SW480 (cell line): ENCODE results near the gene CDH20.

Source experiments
- DNase-seq: peaks from one replicate; pipeline ENCODE4 v3.0.0-alpha.2; 2016; ENCODE audit warnings: low spot score

CDH20 gene

DNA sequence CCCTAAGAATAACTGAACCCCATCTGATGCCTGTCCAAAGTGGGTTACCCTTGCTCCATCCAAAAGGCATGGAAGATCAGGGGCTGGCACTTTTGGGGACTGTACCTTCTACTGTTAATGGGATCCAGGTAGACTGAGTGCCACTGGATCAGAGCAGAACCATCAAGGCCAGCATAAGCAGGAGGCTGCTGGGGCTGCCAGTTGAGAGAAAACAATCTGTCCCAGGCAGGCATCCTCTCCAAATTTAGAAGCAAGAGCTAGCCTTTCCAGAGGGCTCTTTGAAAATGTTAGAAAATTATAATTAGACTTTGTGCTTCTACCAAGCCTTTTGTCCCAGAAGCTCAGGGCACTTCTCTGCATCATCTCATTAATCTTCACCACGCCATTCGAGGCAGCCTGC lies 245.6 kb downstream of the CDH20 start:
- no peak for DNase-seq

DNA sequence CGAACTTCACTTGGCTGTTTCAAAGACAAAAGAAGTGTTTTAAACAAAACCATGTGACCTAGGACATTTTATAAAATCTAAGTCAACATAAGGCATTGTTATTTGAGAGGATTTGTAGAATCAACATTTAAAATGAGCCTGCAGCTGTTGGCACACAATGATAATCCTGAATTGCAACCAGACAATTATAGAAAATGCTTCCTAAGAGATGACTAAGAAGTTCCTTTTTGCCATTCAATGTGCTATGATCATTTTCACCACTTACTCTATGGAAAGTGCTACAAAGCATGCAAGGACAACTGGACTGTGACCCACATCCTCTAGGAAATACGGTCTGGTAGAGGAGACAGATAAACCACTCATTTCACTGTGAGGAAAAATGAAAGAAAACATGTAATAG lies 246.4 kb downstream of the CDH20 start:
- no peak for DNase-seq

DNA sequence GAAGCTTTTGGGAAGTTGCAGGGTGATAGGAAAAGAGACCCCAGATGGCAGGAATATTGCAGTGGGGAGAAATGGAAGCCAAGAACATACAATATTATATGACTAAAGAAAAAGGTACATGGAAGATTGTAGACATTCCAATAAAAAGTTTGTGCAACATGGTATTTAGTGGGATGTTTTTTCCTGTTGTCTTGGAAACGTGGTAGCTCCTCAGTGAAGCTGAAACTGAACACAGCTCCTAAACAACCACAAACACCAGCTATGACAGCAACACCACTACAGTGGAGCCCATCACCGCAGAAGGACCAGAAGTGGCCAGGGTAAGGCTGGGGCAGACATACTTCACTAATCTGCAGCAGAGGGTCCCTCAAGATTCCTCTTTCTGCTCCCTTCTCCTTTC lies 246.8 kb downstream of the CDH20 start:
- DNase-seq, result no peak

DNA sequence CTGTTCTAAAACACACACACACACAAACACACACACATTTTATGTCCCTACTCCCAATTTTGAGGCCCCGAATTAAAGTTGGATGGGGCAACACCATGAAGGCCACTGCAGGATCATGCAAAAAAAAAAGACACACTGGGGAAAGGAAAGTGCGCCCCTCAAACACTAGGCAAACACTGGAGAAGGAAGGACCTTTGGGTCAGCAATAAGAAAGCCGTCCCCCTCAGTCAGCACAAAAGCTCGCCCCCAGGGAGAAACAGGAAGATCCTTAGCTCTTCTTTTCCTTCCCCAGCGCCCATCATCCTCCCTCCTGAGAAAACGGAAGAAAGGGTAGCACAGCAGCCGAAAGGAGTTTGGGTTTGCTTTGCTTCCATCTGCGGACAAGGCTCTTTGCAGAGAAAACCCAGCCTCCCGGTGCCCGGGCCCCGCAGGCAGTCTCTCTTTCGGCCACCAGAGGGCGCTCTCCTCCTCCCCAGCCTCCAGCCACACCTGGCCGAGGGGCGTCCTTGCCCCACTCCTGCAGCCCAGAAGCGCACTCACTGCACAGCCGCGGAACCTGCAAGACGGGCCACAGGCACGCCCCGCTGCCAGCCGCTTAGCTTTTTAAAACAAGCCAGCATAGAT lies 248.5 kb downstream of the CDH20 start:
- peak; percentile 25 for DNase-seq

DNA sequence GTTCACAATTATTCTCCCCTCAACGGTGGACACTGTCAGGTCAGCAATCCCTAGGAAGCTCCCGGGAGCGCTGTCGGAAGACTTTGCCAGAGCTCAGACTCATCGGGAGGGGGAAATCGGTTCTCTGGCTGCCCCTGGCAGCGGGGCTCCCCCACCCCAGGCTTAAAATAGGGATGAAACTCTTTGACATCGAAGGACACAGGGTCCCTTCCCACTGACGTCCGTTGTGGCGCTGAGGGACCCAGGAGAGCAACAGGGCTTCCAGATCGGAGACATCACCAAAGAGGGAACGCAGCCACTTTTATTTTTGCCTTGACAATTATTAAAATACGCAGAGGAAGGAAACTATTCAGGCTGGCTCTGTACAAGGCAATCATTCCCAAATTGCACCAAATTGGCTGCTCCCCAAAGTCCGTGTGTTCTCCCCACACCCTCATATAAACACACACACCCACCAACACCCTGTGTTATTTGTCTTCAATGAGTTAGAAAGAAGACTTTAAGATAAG lies 249.0 kb downstream of the CDH20 start:
- DNase-seq, result no peak

DNA sequence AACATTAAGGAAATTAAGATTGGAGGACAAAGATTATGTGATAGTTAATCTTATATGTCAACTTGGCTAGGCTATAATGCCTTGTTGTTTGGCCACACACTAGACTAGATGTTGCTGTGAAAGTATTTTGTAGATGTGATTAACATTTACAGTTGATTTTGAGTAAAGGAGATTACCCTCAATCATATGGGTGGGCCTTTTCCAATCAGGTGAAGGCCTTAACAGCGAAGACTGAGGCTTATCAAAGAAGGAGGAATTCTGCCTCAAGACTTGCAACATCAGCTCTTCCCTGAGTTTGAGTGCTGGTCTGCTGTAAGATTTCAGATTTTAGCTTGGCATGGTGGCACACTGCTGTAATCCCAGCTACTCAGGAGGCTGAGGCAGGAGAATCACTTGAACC lies 250.3 kb downstream of the CDH20 start:
- no peak for DNase-seq

DNA sequence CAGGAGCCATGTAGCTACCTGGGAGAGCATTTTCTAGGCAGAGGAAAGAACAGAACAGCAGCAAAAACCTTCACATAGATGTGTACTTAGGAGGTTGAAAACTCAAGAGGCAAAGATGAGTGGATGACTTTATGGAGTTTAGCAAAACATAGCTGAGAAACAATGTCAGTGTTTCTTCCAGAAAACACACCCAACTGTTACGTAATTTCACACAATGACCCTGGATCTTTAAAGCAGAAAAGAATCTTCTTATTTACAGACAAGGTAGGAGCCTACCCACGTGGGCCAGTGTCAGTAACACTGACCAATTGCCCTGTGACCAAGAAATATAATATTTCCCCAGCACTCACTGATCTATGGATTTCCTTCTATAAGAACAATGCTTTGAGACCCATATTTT lies 254.6 kb downstream of the CDH20 start:
- DNase-seq, result no peak

DNA sequence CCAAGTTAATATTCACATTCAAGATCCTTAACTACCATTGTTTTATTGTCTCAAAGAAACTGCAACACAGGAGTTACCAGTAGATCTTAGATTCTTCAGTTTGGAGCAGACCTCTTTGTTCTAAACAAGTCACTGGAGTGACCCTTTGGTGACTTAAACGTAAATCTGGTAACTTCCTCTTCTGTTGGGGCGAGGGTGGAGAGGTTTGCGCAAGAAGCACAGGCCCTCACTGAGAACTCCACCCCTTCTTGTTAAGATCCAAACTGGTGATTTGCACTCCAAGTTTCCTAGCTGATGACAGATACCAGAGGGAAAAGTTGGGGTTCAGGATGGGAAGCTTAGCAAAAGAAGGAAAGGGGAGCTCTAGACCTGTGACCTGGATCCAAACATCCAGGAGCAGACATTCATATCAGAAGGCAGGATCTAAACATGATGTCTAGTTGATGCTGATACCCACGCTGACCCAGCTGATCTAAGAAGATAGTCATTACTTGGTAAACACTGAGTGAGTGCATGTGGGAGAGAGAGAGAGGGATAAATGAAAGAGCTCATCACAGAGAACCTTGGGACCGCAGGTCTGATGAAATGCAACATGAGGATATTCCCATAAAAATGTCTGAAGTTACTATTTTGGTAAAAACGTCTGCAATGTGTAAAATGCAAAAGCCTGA lies 256.0 kb downstream of the CDH20 start:
- no peak for DNase-seq

DNA sequence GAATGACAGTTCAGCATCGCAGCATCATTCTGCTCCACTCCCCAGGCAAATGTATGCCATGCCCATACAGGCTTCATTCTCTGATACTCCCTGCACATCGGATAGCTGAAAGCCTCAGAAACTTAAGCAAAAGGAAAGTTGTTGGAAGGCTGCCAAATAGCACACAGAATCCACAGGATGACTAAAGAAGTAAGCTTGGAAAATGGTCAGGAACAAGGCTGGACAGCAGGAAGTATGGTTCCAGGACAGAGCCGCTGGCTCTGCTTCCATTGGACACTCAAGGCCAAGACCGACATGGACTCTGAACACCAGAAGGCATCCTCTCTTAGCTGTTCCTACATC lies 256.5 kb downstream of the CDH20 start:
- DNase-seq, result no peak

DNA sequence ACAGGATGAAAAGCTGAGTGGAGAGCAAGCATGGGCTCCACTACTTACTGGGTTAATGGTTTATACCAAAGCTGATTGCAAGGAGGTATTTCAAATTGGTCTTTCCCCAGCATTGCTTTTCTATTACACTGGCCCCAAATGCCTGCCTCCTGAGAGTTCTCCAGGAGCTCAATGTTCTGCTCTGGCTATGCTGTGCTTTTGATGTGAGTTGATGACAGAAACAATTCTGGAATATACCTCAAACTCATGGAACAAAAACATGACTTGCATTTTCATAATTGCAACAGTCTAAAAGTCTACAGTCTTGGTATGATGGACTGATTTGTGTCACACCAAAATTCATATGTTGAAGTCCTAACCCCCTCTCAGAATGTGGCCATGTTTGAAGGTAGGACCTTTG lies 258.0 kb downstream of the CDH20 start:
- no peak for DNase-seq

DNA sequence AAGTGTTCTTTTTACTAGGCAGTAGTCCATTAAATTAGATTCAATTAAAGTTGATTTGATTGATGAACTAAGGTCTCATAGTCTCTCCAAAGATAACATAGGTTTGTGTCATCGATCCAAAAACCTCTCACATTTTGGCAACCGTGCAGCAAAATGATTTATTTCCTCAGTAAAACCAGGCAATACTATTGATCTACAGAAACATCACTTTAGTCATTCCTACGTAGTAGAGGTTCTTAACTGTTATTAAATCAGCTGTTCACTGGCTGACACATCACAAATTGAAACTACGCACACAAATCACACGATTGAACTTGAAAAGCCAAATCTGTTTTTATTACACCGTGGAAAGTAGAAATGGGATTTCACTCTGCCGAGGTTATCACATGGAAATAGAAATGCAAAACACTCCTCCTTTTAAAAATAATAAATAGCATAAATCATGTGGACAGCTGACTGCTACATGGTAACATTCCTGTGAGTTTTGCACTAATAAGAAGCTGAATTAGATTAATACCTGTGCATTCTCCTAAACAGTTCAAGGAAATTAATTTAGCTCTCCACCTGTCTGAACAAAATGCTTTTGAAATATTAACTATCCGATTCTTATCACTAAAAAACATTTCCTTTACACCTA lies 262.5 kb downstream of the CDH20 start:
- DNase-seq, result no peak

DNA sequence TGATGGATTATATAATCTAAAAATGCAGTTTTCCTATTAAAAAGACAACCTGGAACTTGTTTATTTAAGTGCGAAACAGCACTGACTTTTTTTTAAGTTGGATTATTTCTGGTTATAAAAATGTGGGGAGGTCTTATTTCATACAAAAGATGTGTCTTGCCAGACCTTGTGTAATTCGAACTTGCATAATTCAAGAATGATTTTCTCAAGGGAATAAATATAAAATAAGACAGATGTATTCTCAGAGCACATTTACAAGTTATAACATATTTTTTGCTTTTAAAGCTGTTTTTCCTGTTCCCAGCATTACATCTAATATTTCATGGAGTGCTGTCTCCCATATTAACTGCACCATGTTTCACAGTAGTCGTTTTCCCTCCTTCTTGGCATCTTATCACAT lies 263.1 kb downstream of the CDH20 start:
- no peak for DNase-seq

DNA sequence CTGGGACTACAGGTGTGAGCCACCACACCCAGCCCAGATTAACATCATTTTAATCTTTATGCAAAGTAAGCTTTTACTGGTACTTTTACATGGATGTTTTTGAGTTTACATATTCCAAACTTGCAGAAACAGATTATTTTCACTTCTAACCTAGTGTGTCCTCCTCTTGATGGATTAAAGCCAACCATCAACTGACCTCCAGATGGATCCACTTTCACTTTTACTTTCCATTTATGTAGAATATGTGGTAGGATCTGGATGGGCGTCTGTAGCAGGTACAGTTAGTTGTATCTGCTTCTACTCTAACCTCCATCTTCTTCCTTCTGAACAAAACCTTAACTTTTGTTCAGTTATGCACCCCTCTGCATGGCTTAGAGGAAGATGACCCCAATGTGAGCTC lies 264.1 kb downstream of the CDH20 start:
- no peak for DNase-seq

DNA sequence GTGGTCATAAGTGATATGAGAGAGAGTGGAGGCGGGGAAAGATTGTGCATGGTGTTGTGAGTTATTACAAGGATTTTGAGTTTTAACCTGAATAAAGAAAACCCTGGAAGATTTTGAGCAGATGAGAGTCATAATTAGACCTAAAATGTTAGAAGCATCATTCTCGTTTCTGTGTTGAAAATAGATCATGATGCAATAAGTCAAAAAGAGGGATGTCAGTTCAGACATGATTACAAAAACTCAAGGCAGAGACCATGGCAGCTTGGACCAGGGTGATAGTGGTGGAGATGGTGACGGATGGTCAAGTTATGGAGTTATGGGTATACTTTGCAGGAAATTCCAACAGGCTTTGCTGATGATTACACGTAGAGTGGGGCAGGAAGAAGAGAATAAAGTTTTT lies 267.2 kb downstream of the CDH20 start:
- no peak for DNase-seq

DNA sequence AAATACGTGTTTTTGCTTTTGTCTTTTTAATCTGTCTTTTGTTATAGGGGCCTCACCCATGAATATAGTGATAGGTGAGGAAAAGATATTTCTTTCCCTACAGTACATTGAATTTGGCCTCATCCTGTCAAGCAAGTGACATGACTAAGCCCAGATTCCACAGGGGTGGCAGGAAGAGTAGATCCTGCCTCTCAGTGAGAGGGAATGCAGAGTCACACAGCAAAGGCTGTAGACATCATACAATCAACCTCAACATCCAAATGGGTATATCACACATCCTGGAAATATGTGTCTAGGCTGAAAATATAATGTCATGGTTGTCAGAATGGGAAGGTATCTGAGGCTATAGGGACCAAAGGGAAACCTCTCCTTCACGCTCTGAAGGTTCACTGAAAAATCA lies 269.6 kb downstream of the CDH20 start:
- no peak for DNase-seq
